NCI-H345 treated with DMSO at 0.1 percent for 48 hours (cell line): ENCODE measurements around the gene DPP8.
"Not testable (repeated sequence)": the region's sequence is repeated elsewhere in the genome, so short reads cannot be mapped to it uniquely, and the experiment has no call there.

ENCODE experiments used
- DNase-seq: peaks from one replicate; lab custom pipeline; 2025; ENCODE audit not compliant: unreplicated experiment; lab: John Stamatoyannopoulos, UW

DPP8 gene

DNA sequence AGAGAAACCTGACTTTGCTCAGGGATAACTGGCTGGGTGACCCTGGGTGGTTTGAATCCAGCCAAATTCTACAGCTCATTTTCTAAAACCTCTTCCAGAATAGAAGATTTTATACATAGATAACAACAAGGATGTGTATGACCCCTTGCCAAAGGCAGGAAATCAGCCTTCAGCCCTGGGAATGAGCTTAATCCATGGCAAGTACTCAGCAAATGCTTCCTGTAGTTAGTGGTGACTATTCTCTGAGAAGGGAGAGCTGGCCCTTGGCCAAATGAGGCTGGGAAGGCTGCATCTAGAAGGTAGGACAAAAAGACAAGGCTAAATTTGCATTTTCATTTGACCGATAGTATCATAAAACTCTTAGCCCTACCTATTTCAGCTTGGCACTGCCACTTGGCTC is 8.1 kb upstream of the DPP8 start:
- no peak for DNase-seq

DNA sequence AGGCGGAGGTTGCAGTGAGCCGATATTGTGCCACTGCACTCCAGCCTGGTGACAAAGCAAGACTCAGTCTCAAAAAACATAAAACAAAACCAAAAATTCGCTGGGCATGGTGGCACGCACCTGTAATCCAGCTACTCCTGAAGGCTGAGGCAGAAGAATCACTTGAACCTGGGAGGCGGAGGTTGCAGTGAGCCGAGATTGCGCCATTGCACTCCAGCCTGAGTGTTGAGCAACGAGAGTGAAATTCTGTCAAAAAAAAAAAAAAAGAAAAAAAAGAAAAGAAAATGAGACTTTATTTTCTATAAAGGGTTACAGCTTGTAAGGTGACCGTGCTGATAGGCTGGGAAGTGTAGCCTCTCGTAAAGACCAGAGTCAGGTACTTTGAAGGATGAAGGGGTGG is 6.7 kb upstream of the DPP8 start:
- DNase-seq: no peak

DNA sequence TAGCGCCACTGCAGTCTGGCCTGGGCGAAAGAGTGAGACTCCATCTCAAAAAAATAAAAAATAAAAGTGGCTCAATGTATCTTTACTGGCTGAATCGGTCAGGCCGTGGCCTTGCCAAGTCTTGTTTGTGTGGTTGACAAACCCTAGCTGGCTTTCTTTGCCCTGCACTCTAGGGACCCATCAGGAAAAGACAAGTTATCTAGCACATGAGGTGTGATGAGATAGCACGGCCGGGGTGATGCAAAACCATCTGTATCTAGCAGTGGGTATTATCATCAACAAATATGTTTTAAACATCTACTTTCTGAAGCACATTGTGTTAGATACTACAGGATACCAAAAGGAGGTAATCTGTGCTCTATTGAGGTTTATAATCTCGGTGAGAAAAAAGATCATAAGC is 3.9 kb upstream of the DPP8 start:
- DNase-seq: no peak

DNA sequence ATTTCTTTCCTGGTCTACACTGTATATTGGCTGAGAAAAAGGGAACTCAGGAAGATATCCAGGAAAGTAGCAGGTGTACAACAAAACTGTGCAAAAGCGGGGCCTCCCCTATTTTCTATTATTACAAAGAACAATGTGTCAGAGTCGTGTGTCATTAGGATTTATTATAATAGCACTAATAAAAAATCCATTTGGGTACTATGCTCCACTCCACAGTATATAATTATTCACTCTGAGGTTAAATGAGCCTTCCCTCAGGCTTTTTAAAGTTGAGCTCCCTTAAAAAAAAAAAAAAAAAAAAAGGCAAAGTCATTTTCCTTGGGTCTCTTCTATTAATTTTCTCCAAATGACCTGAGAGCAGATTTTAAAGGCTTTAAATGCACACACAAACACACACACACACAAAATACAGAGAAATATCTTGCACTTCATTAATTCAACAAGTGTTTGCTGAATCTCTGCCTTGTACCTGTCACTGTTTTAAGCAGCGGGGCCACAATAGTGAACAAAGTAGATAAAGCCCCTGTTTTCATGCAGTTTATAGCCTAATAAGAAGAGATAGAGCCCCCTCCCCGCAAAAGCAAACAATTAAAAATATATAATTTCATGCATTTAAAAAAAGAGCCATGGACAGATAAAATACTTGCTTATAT is 1.3 kb upstream of the DPP8 start:
- DNase-seq: no peak

DNA sequence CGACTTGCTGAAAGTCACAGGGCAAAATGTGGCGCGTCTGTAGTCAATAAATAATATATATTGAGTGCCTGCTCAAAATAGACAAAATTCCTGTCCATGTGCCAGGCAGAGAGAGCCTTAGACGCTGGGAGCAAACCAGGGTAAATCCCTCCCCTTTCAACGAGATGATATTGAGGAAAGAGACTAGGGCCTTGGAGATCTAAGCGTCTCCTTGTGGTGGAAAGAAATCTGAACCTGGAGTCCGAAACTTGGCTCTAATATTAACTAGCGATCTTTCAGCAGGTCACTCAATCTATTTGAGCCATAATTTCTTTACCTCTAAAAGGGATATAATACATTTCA is 348 bp upstream of the DPP8 start:
- no peak for DNase-seq

DNA sequence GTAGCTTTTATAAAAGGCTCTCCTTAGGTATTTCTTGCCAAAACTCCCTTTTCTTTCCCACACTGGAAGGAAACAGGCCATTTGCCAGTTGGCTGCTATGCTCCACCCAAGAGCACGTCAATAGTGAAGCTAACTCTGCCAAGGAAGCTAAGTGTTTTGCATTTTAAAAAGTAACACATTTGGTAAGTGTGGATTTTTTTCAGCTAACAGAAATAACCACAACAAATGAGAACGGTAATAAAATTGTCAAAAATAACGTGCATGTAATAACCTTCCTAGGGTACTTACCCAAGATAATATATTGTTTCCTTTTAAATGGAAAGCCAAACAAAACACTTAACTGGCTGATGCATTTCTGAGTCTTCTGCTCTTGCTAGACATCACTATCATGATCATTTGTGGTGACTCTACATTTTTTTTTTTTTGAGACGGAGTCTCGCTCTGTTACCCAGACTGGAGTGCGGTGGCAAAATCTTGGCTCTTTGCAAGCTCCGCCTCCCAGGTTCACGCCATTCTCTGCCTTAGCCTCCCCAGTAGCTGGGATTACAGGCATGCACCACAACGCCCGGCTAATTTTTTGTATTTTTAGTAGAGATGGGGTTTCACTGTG is 4.6 kb downstream of the DPP8 start:
- no peak for DNase-seq

DNA sequence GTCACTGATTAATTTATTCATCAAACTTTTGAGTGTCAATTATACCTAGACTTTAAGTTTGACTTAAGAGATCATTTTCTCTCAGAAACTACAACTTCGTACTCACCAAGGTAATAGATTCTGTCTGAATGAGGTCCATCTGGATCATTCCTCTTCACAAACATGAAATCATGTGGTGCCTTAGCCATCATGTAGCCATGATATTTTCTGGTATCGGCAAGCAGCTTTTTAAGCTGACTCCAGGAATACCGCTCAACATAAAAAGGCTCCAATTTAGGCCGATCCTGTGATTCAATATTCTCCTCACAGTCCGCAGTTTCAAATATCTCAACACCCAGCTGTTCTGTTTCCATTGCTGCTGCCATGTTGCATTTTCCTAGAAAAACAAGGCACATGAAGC is 5.3 kb downstream of the DPP8 start:
- no peak for DNase-seq

DNA sequence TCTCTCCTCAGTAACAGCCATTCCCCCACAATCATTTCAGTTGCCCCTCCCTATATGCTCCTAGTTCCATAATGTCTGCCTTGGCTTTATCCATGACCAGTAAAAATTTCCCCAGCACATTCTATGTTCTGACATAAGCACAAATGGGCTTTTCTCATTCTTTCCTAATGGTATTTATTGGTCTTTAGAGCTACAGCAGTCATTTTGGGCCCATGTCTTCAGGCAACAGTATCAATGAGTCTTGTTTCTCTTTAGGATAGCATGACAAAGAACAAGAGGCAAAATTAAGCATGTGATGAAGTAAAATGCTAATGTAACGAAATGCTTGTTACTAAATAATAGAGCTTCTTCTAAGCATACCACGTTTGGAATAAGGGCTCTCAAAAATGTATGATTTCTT is 8.2 kb downstream of the DPP8 start:
- DNase-seq: no peak

DNA sequence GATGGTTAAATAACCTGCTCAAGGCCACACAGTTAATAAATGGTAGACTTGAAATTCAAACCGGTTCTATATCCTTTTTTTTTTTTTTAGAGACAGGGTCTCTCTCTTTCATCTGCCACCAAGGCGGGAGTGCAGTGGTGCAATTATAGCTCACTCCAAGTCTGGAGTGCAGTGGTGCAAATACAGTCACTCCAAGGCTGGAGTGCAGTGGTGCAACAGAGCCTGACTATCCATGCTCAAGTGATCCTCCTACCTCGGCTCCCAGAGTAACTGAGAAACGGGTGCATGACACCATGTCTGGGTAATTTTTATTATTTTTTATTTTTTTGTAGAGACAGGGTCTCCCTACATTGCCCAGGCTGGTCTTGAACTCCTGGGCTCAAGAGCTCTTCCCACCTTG is 23.4 kb downstream of the DPP8 start:
- no peak for DNase-seq

DNA sequence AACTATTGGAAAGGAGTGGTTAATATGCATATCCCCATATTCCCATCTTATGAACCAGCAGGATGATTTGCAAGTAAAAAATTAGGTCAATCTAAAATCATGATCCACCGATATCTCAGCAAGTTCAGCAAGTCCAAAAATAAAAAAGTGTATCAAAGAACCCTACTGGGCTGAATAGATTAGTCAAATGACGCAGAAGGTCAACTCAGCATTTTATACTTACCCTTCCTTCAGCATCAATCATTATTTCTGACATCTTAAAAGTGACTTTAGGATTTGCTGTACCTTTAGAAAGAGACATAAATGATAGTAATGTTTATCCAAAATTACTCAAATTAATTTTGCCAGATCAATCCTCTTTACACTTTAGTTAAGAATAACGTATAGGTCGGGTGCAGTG is 32.6 kb downstream of the DPP8 start:
- DNase-seq: no peak

DNA sequence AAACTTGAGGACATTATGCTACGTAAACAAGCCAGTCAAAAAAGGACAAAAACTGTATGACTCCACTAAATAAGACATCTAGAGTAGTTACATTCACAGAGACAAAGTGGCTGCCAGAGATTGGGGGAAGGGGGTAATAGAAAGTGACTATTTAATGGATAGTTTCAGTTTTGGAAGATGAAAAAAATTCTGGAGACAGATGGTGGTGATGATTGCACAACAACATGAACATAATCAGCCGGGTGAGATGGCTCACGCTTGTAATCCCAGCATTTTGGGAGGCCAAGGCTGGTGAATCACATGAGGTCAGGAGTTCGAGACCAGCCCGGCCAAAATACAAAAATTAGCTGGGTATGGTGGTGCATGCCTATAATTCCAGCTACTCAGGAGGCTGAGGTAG is 40.6 kb downstream of the DPP8 start:
- no peak for DNase-seq

DNA sequence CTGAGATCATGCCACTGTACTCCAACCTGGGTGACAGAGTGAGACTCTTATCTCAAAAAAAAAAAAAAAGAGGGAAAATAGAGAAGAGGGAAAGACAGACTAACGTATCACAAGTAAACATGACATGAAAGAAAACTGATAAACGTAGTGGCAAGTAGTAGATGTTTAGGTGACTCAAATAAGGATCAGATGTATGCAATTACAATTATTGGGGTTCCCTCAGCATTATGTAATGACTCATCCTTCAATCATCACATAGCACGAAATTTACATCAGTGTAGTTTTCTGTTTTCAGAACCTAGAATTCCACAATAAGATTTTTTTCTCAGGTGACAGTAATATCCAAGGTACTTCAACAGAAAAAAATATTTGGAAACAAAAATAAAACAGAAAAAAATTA is 46.6 kb downstream of the DPP8 start:
- no peak for DNase-seq

DNA sequence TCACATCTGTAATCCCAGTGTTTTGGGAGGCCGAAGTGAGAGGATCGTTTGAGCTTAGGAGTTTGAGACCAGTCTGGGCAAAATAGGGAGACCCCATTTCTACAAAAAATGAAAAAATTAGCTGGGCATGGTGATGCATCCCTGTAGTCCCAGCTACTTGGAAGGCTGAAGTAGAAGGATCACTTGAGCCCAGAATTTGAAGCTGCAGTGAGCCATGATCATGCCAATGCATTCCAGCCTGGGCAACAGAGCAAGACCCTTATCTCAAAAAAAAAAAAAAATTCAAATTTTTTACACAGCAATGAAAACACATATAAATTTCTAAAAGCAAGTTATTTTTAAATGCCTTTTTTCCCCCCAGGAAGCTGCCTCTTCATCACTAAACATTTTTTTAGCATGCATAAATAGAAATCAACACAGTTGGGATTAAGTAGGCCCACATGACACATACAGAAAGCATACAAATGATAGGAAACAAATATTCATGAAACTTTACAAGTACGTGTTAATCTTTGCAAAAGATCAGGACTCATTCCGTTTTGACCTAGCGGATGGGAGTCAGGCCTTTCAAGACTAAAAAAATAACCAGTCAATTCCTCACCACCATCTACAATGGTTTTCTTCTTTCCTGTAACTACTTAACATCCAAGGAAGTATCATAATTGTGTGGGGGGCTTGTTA is 49.1 kb downstream of the DPP8 start:
- DNase-seq: no peak

DNA sequence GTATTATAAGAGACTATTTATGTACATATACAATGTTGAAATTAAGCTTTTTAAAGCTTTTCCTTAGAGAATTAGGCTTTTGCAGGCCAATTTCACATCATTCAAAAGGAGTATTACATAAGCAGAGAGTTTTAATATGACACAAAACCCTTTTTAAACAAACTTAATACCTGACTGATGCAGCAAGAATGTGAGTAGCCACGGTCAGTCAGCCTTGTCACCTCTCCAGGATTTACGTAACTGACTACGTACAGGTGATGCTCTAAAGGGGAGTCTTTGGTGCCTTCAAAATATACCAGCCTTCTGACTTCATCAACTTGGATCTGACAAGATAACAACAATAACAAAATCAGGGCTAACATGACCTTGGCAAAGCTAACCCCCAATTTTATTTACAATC is 50.6 kb downstream of the DPP8 start:
- no peak for DNase-seq

DNA sequence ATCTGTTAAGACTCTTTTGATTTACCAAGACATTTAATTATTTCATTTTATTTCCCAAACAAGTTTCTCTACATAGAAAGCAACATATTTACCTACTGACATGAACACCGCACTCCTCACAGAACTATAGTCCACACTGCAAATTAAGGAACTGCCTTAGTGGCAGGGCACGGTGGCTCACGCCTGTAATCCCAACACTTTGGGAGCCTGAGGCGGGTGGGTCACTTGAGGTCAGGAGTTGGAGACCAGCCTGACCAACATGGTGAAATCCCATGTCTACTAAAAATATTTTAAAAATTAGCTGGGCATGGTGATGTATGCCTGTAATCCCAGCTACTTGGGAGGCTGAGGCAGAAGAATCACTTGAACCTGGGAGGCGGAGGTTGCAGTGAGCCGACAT is 54.4 kb downstream of the DPP8 start:
- DNase-seq: not testable (repeated sequence)

DNA sequence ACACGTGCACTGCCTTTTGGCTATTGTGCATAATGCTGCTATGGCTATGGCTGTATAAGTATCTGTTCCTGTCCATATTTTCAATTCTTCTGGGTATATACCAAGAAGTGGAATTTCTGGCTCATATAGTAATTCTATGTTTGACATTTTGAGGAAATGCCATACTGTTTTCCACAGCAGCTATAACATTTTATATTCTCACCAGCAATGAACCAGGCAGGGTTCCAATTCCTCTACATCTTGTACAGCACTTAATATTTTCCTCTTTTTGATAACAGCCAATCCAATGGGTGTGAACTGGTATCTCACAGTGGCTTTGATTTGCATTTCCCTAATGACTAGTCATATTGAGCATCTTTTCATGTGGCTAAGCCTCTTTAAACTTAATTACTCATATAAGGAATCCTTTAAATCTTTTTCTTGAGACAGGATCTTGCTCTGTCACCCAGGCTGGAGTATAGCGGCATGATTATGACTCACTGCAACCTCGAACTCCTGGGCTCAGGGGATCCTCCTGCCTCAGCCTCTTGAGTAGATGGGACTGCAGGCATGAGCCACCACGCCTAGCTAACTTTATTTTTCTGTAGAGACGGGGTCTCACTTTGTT is 56.6 kb downstream of the DPP8 start:
- DNase-seq: no peak

DNA sequence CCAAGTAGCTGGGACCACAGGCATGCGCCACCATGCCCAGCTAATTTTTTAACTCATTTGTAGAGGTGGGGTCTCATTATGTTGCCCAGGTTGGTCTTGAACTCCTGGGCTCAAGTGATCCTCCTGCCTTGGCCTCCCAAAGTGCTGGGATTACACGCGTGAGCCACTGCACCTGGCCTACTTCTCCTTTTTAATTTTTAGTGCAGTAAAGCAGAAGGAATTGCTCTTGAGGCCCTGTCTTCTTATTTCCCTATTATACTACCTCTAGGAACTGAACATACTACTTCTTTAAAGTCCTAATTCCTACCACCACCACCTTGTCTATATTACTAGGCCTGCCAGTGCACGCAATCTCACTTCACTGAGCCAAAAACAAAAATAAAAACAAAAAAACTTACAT is 62.2 kb downstream of the DPP8 start:
- not testable (repeated sequence) for DNase-seq

DNA sequence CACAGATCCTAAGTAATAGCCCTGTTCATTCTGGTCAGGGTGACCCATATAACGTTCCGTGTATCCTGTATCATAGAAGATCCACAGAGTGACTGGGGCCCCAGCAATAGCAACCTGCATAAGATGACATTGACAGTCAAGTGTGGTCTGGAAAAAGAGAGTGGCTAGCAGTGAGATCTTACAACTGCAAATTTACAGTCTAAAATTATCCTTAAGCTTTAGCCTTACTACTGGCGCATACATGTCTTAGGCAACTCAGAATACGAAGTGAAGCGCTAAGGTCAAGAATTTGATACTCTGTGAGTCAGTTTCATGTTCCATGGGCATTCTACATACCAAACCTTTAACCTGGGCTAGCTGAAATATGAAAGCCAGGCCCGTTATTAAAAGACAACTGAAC is 65.5 kb downstream of the DPP8 start:
- DNase-seq: no peak

DNA sequence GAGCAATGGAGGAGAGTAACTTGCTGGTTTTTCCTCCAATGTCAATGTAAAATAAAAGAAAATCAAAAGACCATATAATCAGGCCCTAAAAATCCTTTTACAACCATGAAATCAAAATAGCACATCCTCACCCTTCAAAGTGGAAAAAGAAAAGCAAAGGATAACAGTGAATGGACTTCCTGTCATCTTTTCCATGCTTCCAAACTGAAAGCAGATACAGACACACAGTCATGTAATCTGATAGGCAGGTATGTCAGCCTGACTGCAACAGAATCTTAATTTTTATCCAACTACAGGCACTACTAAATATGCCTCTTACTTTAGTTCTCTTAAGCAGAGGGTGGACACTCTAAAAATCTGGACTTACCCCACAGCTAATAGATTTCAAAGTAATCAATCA is 66.9 kb downstream of the DPP8 start:
- no peak for DNase-seq

DNA sequence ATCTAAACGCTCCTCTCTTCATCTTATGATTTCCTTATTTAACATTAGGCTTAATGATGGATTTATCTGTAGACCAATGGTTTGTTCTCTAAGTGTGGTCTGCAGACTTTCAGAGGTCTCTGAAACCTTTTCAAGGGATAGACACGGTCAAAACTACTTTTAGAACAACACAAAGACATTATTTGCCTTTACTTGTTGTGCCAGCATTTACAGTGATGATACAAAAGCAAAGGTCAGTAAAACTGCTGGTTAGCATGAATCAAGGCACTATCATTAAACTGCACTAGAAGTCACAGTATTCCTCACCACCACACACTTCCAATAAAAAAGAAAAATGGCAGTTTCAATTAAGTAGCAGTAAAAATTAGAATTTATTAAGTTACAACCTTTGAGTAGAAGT is 70.3 kb downstream of the DPP8 start:
- DNase-seq: no peak

DNA sequence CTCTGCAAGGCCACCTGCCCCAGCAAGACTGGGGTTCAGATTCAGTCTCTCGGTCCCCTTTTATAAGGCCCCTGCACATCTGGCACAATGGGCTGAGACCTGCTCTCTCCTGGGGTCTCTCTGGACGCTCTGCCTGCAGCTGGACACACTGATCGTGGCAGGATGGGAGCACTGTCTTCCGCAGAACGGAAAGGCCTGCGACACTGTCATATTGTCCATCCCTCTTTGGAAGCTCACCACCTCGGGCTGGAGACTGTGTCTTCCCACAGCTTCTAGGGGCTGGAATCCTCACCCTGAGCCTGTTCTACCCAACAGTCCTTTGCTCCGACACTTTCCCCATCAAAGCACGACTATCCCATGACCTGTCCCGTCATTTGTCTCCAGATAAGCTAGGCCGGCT is 83.3 kb downstream of the DPP8 start:
- no peak for DNase-seq

DNA sequence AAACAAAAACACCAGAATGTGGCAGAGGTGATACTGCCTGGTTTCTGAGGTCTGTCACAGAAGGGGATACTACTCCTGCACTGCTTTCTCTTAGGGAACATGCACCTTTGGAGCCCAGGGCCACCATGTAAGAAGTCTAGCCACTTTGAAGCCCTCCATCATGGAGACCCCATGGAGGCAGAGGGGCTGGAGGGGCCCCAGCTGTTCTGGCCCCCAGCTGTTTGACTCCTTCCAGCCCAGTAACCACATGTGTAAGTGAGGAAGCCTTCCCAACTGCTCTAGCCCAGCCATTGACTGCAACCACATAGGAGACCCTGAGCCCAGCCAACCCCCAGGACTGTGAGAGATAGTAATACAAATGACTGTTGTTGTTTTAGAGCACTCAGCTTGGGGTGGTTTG is 85.8 kb downstream of the DPP8 start:
- no peak for DNase-seq
